Lung (tissue), 12 donors: ENCODE measurements around the gene GP1BB. TPM values are rescaled to one million over a fixed set of nuclear protein-coding genes. Genes with fewer than 3 reads are reported as not detected.

Experiments
- ATAC-seq: fragments of 200-7000 bp; cut with Tn5 transposase; one replicate; pipeline ENCODE4 v1.9.1; 2020; ENCODE audit warnings: moderate number of reproducible peaks; ENCODE audit not compliant: insufficient read depth, low FRiP score
- DNase-seq, 3 donors: peaks; one replicate each; pipeline ENCODE4 v3.0.0-alpha.2; 2013 to 2017
- H3K27ac ChIP-seq, 2 donors: one replicate each; pipeline ENCODE4 v1.5.1; 2013; ENCODE audit warnings: mild to moderate bottlenecking in 2 of 2, moderate library complexity in 2 of 2, control low read depth in 1 of 2, inconsistent platforms in 1 of 2, low read depth in 1 of 2, low read length in 1 of 2
- H3K27me3 ChIP-seq, 3 donors: one replicate each; pipeline ENCODE4 v1.5.1; 2013; ENCODE audit warnings: low read length in 2 of 3; ENCODE audit not compliant: control insufficient read depth in 3 of 3, insufficient read depth in 3 of 3
- H3K36me3 ChIP-seq, 4 donors: one replicate each; pipeline ENCODE4 v1.5.1; 2013; ENCODE audit warnings: low read length in 4 of 4, mild to moderate bottlenecking in 1 of 4, moderate library complexity in 1 of 4; ENCODE audit not compliant: control insufficient read depth in 4 of 4, insufficient read depth in 4 of 4
- H3K4me1 ChIP-seq, 5 donors: one replicate each; pipeline ENCODE4 v1.5.1; 2013; ENCODE audit warnings: low read length in 5 of 5, mild to moderate bottlenecking in 2 of 5, moderate library complexity in 1 of 5; ENCODE audit not compliant: control insufficient read depth in 5 of 5, insufficient read depth in 5 of 5
- H3K4me3 ChIP-seq: one replicate; pipeline ENCODE4 v1.5.1; 2013; ENCODE audit warnings: mild to moderate bottlenecking, control low read depth, moderate library complexity
- H3K9ac ChIP-seq, 2 donors: one replicate each; pipeline ENCODE4 v1.5.1; 2013; ENCODE audit warnings: low read length in 2 of 2, control low read depth in 1 of 2; ENCODE audit not compliant: insufficient read depth in 1 of 2
- H3K9me3 ChIP-seq, 4 donors: one replicate each; pipeline ENCODE4 v1.5.1; 2013; ENCODE audit warnings: low read length in 3 of 4, mild to moderate bottlenecking in 1 of 4, moderate library complexity in 1 of 4; ENCODE audit not compliant: control insufficient read depth in 4 of 4, insufficient read depth in 3 of 4
- WGBS, 2 donors: extraction: QIAGEN DNeasy Blood & Tissue Kit; methylation state at CpG; one replicate each; pipeline ENCODE4 v1.1.7; 2013; 5-methylcytosine and 5-hydroxymethylcytosine counted together
- polyA plus RNA-seq, 2 donors: library from polyadenylated mRNA; stranded (reverse); fragments of 200-250 nt; gene quantifications; one replicate each; pipeline ENCODE4 v1.2.1, GENCODE V29; 2013
- total RNA-seq, 2 donors: library from RNA; depleted of rRNA in 1 of 2; stranded (reverse); fragments of >200 nt in 1 of 2; gene quantifications; one replicate each; pipeline ENCODE4 v1.2.1, GENCODE V29; 2014 to 2021
- TF ChIP-seq, protein P1 (sequence below): IDR thresholded peaks from 2 replicates; pipeline ENCODE4 v1.5.1; 2012; ENCODE audit warnings: mild to moderate bottlenecking; ENCODE audit errors: control extremely low read depth, extremely low read depth
- donor health status: control.
- donor health status: control.
- donor health status: Bipolar disorder and iron deficiency.
- donor health status: healthy.
- donor health status: DM: yes; HTN: yes; CAD: no.

Gene GP1BB
- total and polyA plus RNA-seq, 4 donors: 1.9 to 5.5 (median 3.4) TPM

DNA sequence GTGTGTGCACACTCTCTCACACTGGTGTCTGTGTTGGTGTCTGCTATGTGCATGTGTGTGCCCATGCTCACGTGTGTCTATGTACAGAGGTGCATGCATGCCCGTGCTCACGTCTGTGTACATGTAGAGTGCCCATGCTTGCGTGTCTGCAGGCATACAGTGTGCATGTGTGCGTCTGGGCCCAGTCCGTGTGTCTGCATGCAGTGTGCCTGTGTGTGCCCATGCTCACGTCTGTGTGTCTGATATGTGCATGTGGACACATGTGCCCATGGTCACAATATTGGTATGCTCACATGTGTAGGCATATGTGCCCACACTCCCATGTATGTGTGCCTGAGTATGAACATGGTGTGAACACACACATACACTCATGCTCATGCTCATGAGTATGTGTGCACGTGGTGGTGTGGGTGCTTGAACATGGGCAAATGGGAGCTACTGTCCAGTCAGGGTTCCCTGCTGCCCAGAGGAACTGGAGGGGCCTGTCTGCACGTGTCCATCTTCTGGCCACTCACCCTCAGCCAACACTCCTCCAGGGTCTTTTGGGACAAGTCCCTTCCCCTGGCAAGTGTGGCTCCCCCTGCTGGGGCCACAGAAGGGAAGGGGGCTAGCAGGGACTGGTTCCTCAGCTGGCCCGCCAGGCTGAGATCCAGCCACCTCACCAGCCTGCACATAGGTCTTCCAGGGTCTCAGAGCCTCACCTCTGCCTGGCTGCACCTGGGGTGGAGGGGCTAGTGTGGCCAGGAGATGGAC, 29.9 kb downstream of the GP1BB start:
- no peaks in the 10 kb centered on the region for H3K36me3 ChIP-seq
- H3K9me3 ChIP-seq: no peaks in the 10 kb centered on the region
- TF ChIP-seq, protein P1, sequence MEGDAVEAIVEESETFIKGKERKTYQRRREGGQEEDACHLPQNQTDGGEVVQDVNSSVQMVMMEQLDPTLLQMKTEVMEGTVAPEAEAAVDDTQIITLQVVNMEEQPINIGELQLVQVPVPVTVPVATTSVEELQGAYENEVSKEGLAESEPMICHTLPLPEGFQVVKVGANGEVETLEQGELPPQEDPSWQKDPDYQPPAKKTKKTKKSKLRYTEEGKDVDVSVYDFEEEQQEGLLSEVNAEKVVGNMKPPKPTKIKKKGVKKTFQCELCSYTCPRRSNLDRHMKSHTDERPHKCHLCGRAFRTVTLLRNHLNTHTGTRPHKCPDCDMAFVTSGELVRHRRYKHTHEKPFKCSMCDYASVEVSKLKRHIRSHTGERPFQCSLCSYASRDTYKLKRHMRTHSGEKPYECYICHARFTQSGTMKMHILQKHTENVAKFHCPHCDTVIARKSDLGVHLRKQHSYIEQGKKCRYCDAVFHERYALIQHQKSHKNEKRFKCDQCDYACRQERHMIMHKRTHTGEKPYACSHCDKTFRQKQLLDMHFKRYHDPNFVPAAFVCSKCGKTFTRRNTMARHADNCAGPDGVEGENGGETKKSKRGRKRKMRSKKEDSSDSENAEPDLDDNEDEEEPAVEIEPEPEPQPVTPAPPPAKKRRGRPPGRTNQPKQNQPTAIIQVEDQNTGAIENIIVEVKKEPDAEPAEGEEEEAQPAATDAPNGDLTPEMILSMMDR: no peak
- no peak overlapping the region for H3K27ac ChIP-seq
- peaks cover 0 to 11% (median 0%) of the 10 kb centered on the region in 5 donors for H3K4me1 ChIP-seq
- H3K9ac ChIP-seq: no peak overlapping the region
- WGBS, 2 donors: 86 to 92% methylated on average over 10 of the region's 10 CpGs
- ATAC-seq (no peak), DNase-seq (no peak)
- H3K27me3 ChIP-seq: peaks cover 3 to 55% (median 37%) of the 10 kb centered on the region in 3 donors
- H3K4me3 ChIP-seq: no peak overlapping the region

DNA sequence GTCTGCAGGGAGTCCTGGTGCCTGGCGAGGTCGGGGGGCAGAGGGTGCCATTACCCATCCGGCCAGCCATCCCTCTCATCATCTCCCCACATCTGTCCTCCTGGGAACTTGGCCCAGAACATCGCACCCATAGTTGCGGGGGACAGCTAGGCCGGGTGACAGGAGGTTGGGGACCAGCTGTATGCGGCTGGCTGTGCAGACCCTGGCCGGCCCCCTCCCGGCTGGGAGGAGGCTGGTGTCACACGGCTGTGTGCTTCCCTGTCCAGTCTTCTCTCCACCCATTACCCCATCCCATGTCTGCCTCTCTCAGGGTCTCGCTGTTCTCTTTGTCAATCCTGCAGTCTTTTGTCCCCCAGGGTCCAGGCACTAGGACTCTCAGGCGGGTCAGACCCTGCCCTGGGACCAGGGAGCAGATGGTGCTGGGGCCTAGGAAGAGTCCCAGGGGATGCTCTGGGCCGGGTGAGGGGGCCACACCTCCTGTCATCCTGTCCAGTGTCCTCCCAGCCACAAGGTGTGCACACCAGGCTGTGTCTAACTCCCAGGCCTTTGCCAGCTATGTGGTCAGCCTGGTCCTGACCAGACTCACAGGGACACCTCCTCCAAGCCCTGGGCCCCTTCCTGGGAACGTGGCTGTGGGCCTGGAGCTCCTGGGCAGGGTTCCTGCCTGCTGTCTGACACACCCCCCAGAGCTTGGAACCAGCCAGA, 30.8 kb downstream of the GP1BB start:
- no peaks in the 10 kb centered on the region for H3K36me3 ChIP-seq
- H3K4me3 ChIP-seq: no peak overlapping the region
- no peaks in the 10 kb centered on the region for H3K9me3 ChIP-seq
- TF ChIP-seq, protein P1: no peak
- WGBS, 2 donors: 73 to 80% methylated on average over 14 of the region's 14 CpGs
- H3K27ac ChIP-seq: no peak overlapping the region
- peaks cover 0 to 16% (median 0%) of the 10 kb centered on the region in 5 donors for H3K4me1 ChIP-seq
- DNase-seq (no peak), ATAC-seq (no peak)
- H3K27me3 ChIP-seq: peaks cover 3 to 62% (median 44%) of the 10 kb centered on the region in 3 donors
- no peak overlapping the region for H3K9ac ChIP-seq

DNA sequence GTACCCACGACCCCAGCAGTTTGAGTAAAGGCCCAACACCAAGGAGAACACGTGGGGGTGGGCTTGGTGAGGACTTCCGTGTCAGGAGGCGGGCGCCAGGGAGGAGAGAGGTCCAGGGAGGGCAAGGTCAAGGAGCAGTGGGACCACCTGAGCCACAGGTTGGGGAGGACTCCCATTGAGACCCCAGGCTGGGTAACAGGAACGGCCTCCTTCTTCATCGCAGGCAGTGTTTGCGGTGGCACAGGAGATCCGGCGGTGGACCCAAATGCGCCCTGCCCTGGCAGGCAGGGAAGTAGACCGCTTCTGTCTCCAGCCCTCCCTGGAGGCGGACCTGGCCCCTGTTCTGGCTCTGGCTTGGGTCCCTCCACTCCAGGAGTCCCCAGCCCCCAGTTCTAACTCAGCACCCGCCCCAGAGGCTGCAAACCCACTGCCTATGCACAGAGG, 31.4 kb downstream of the GP1BB start:
- no peak for DNase-seq
- H3K36me3 ChIP-seq: no peaks in the 10 kb centered on the region
- TF ChIP-seq, protein P1: no peak
- no peaks in the 10 kb centered on the region for H3K9me3 ChIP-seq
- H3K9ac ChIP-seq: no peak overlapping the region
- no peak for ATAC-seq
- peaks cover 0 to 20% (median 0%) of the 10 kb centered on the region in 5 donors for H3K4me1 ChIP-seq
- H3K27me3 ChIP-seq: peaks cover 3 to 65% (median 46%) of the 10 kb centered on the region in 3 donors
- 39 to 45% methylated on average over 12 to 14 of the region's 14 CpGs for WGBS, 2 donors
- H3K4me3 ChIP-seq: no peak overlapping the region
- H3K27ac ChIP-seq: no peak overlapping the region
